Activated CD4-positive, alpha-beta T cell treated with anti-CD3 and anti-CD28 coated beads, Interleukin-2, amount 50 U/mL, for 4 hours (primary cell): Measurements from ENCODE around the gene HTT.

Experiments used
- DNase-seq, 2 experiments: peaks; one replicate each; pipeline ENCODE4 v3.0.0-alpha.2; 2020

The HTT gene

GRCh38 chr4:3280466-3280865, 206.0 kb downstream of the HTT start:
- no peak for DNase-seq

- no peak for DNase-seq
Observed at GRCh38 chr4:3283483-3283882, 209.0 kb downstream of the HTT start.

- DNase-seq = no peak
Observed at GRCh38 chr4:3283916-3284315, 209.4 kb downstream of the HTT start.

DNA sequence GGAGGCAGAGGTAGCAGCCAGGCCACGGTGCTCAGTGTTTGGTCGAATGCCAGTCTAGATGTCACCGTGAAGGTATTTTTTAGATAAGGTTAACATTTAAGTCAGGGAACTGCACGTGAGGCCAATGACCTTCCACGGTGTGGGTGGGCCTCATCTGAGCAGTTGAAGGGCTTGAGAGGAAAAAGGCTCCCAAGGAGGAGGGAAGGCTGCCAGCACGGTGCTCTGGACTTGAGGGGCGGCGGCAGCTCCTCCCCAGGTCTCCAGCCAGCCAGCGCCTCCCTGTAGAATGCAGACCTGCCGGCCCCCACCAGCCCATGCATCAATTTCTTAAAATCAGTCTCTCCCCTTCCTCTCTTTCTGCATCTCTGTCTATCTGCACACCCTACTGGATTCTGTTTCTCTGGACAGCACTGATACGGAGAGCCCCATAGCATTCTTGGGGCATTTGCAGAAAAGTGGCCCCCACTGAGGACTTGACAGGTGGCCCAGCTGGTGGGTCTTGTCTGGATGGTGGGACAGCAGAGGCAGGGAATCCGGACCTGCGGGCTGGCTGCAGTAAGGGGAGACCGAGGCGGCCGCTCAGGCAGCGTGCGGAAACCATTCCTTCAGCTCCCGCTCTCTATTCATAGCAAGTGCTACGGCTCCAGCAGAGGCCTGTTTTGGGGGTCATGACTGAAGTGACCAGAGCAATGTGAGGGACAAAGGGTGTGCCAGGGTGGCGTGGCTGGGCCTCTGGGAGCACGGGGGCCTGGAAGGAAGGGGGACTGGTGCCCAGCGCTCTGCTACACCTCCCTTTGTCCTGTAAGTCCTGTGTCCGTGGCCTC, 210.5 kb downstream of the HTT start:
- DNase-seq = no peak

DNA sequence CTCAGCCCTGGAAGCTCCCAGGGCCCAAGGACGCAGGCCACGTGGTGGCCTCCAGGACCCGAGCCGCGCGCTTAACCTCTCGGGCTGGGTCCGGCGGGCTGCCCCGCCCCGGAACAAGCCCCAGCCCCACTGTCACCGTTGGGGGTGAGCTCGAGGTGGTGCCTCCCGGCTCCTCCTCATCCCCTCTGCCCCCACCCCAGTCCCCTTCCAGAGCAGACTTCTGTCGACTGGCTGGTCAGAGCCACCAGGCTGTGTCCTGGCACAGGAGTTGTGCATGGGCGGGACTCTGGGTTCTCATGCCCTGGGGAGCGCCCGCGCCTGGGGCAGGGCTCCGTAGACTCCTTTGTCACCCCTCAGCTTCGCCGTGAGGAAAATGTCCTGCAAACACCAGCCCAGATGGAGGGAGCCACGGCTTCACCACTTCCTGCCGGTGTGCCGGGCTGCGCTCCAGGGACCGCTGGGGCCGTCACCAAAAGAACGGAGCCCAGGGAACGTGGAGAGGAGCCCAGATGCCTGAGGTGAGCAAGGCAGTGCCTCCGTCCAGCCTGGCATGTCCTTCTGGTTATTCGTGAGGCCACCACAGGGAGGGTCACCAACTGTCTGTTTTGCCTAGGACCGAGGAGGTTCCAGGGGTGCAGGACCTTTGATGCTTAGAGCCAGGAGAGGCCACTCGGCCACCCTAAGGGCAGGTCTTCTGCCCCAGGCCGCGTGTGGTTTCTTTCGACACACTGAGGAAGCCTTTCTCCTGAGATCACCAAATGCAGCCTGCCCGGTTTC, 211.3 kb downstream of the HTT start:
- no peak for DNase-seq

- DNase-seq = no peak
Observed at GRCh38 chr4:3286335-3287175, 212.1 kb downstream of the HTT start.

- no peak for DNase-seq
Observed at GRCh38 chr4:3287271-3287971, 212.9 kb downstream of the HTT start.

GRCh38 chr4:3287972-3288570, 213.6 kb downstream of the HTT start:
- DNase-seq = no peak

GRCh38 chr4:3288571-3289094, 214.2 kb downstream of the HTT start:
- no peak for DNase-seq

DNA sequence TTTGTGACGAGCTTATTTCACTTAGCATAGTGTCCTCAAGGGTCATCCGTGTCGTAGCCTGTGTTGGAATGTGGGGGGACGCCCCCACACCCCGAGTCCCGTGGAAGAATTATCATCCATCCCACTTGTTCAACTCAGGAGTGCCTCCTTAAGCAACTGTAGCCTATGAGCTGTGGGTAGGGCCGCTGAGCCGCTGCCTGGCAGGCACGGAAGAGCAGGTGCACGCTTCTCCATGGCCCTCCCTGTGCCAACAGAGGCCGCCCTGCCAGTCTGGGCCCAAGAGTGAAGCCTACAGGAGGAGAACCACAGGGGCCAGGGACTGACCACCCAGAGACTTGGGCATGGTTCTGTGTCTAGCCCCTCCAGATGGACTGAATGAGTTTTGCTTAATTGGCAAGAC, 216.0 kb downstream of the HTT start:
- DNase-seq = no peak

DNA sequence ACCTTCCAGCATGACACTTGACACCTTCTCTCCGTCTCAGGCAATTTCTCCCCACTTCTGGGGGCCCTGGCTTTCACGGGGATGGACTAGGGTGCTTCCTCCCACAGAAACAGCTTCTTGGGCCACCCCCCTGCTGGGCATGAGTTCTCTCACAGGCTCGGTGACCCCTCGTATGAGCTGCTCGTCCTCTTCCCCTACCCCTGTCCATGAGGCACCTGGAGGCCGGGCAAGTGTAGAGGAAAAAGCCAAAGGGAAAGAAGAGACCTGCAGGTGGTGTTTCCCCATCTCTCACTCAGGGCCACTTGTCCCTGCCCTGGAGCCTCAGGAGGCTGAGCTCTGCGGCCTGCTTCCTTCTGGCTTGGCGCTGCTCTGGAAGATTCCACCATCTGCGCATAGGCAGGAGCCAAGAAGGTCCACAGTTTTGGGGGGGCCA, 216.4 kb downstream of the HTT start:
- no peak for DNase-seq

- DNase-seq = no peak
Observed at GRCh38 chr4:3291411-3291968, 217.0 kb downstream of the HTT start.

- DNase-seq = no peak
Observed at GRCh38 chr4:3291969-3292570, 217.6 kb downstream of the HTT start.

GRCh38 chr4:3292571-3293400, 218.3 kb downstream of the HTT start, which contains the start of gene RGS12:
Gene RGS12, plus strand, starts transcription at chr4:3293021. Its CDS starts 23,150 bp downstream, at chr4:3316171.
- peak; percentile 81 to 86 for DNase-seq
